ENCODE measurements around the gene CCDC183.
A peak's percentile ranks its signal among the peaks of the same experiment; 100 is the strongest.
"Not testable (repeated sequence)": the region's sequence is repeated elsewhere in the genome, so short reads cannot be mapped to it uniquely, and the experiment has no call there.

Gene CCDC183

DNA sequence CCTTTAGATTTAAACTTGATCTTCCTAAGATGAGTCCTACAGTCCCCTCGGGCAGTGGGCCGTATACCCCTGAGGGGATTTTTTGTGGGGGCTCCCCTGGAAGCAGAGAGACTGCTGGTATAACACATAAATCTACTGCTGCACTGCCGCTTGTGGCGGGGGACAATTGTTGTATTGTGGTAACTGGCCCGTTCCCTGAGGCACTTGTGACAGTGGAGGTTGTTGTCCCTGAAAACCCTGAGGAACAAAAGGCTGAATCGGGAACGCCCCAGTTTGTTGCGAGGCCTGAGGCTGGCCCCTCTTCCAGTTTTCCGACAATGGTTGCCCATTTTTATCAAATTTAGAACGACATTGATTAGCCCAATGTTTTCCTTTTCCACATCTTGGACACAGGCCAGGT lies 9.7 kb upstream of the CCDC183 start:
- DNase-seq (ENCODE audit: insufficient read length, low spot score) (no peak), FAIRE-seq (no peak)
- TF ChIP-seq, protein P1, sequence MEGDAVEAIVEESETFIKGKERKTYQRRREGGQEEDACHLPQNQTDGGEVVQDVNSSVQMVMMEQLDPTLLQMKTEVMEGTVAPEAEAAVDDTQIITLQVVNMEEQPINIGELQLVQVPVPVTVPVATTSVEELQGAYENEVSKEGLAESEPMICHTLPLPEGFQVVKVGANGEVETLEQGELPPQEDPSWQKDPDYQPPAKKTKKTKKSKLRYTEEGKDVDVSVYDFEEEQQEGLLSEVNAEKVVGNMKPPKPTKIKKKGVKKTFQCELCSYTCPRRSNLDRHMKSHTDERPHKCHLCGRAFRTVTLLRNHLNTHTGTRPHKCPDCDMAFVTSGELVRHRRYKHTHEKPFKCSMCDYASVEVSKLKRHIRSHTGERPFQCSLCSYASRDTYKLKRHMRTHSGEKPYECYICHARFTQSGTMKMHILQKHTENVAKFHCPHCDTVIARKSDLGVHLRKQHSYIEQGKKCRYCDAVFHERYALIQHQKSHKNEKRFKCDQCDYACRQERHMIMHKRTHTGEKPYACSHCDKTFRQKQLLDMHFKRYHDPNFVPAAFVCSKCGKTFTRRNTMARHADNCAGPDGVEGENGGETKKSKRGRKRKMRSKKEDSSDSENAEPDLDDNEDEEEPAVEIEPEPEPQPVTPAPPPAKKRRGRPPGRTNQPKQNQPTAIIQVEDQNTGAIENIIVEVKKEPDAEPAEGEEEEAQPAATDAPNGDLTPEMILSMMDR (IDR thresholded peaks at IDR 0.05; ENCODE audit: insufficient read depth, missing control alignments): no peak

DNA sequence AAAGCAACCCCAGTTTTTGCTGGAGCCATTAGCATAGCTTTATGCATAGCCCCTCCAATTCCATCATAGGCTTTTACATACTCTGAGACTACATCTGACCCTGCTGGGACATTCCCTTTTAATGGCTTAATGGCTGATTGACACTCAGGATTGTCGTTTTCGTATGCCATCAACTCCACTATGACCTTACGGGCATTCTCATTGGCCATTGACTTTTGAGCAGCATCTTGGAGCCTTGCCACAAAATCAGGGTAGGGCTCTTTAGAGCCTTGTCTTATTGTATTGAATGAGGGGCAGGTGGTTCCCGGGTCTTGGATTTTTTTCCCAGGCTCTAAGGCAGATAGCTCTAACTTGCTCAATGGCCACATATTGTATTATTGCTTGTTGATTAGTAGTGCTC lies 9.2 kb upstream of the CCDC183 start:
- not testable (repeated sequence) for FAIRE-seq; DNase-seq (ENCODE audit: insufficient read length, low spot score)

DNA sequence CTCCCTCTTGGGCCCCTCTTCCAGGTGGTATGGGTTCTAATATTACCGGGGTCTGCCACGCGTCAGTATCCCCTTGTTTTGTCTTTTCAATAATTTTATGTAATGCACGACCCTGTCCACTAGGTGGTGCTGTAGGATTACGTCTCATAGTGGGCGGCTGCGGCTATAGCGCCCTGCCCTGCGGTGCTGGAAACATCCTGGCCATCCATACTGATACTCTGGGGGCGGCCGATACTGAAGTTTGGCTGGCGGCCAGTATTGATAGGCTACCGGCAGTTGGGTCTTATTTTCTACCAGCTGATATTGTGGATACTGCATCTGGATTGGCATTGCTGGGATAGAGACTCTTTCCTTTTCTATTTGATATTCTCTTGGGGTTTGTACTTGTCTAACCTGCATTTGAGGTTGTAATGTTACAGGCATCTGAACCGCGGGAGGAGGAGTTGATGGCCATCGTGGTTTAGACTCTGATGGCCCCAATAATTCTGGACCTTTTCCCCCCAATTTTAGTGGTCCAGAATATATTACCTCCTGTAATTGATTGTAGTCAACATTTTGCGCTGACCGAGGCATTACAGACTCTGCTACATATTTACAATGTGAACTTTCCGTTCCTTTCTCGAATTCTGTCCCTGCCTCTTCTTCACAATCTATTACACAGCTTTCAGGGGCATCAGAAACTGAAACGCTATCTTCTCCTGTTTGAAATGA lies 8.3 kb upstream of the CCDC183 start:
- DNase-seq (ENCODE audit: insufficient read length, low spot score): no peak
- TF ChIP-seq, protein P1 (IDR thresholded peaks at IDR 0.05; ENCODE audit: insufficient read depth, missing control alignments): peak; percentile 96
- no peak for FAIRE-seq

DNA sequence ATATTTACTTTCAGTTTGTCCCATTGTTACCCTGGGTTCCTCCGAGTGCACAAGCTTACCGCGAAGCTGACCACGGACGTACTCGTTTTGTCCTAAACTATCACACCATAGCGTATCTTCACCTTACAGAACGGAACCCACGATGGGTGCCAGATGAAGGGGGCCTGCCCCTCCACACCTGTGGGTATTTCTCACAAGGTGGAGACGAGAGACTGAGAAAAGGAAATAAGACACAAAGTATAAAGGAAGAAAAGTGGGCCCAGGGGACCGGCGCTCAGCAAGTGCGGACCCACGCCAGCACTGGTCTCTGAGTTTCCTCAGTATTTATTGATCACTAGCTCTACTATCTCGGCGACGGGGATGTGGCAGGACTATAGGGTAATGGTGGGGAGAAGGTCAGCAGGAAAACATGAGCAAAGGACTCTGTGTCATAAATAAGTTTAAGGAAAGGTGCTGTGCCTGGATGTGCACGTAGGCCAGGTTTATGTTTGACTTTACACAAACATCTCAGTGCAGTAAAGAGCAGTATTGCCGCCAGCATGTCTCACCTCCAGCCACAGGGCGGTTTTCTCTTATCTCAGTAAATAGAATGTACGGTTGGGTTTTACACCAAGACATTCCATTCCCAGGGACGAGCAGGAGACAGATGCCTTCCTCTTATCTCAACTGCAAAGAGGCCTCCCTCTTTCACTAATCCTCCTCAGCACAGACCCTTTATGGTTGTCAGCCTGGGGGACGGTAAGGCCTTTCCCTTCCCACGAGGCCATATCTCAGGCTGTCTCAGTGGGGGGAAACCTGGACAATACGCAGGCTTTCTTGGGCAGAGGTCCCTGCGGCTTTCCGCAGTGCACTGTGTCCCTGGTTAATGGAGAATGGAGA lies 7.3 kb upstream of the CCDC183 start:
- FAIRE-seq; DNase-seq (ENCODE audit: insufficient read length, low spot score): not testable (repeated sequence)

DNA sequence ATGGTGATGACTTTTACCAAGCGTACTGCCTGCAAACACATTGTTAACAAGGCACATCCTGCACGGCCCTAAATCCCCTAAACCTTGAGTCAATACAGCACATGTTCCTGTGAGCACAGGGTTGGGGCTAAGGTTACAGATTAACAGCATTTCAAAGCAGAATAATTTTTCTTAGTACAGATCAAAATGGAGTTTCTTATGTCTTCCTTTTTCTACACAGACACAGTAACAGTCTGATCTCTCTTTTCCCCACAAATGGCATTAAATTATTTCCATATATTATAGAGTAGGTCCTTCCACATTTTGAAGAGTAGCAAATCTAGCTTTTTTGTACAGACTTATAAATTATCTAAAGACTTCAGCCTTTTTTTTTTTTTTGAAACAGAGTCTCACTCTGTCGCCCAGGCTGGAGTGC lies 6.6 kb upstream of the CCDC183 start:
- TF ChIP-seq, protein P1 (IDR thresholded peaks at IDR 0.05; ENCODE audit: insufficient read depth, missing control alignments): no peak
- FAIRE-seq (no peak), DNase-seq (ENCODE audit: insufficient read length, low spot score) (no peak)

DNA sequence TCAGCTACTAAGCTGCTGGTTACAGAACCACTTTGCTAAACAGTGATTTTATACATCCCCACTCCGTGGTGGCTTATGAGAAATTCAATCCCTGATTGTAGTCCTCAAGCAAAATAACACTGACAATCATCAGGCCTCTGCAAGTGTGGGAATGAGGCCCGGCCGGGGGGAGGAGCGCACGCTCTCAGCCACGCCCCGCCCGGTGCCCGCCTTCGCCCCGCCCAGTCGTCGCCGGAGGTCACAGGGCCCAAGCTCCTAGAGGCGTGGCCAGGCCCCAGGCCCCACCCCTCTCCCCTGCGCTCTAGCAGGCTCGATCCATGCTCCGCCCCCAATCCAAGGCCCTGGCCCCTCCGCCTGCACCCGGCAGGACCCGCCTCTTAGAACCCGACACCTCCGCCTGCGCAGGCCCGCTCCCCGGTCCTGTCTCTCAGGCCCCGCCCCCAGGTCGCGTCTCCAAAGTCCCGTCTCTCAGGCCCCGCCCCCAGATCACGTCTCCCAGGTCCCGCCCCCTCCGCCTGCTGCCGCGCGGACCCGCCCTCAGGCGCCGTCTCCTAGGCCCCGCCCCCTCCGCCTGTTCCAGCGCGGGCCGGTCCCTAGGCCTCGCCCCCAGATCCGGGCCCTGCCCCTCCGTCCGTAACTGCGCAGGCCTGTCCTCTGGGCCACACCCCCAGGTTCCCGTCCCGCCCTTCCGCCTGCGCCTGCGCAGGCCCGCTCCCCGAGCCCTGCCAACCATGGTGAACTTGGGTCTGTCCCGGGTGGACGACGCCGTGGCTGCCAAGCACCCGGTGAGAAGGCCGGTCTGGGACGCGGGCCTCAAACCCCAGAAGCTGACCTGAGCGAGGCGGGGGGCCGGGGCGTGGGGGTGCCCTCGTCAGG lies 5.3 kb upstream of the CCDC183 start, which contains the start of gene TMEM141:
Gene TMEM141, plus strand, starts transcription at position 705 of the 876 bp plus-strand sequence. Its CDS starts 27 bp downstream, at position 732.
- TF ChIP-seq, protein P1 (IDR thresholded peaks at IDR 0.05; ENCODE audit: insufficient read depth, missing control alignments): no peak
- peak; percentile 93 for DNase-seq (ENCODE audit: insufficient read length, low spot score)
- FAIRE-seq: no peak

DNA sequence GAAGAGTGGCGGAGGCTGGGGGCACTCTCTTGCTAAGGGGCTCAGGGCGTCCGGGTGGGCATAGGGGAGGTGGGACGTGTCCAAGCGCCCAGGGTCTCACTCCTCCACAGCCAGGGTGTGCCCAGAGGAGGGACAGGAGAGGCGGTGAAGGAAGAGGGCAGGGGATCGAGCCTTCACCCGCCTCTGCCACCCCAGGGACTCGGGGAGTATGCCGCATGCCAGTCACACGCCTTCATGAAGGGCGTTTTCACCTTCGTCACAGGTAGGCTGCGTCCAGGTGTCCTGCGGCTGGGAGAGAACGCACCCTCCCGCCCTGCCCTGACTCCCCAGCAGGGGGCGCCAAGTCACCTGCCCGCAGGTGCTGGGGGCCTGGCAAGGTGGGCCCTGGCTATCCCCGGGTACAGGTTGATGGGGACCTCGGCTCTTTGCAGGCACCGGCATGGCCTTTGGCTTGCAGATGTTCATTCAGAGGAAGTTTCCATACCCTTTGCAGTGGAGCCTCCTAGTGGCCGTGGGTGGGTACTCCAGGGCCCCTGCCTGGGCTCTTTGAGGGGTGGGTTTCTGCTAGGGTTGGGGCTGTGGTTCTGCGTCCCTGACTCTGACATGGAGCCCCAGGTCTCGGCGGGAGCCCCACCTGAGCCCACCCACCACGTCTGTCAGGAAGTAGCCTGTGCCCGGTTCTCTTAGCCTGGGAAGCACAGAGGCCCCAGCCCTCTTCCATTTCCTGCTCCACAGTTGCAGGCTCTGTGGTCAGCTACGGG lies 4.4 kb upstream of the CCDC183 start:
- DNase-seq (ENCODE audit: insufficient read length, low spot score): no peak
- FAIRE-seq: no peak
- TF ChIP-seq, protein P1 (IDR thresholded peaks at IDR 0.05; ENCODE audit: insufficient read depth, missing control alignments): peak; percentile 43
